K562 (cell line): ENCODE measurements around the gene ZNF593OS. TPM values are rescaled to one million over a fixed set of nuclear protein-coding genes. Genes with fewer than 3 reads are reported as not detected.
A peak's percentile ranks its signal among the peaks of the same experiment; 100 is the strongest.

ENCODE experiments used
- ASH1L ChIP-seq: fragments of 450-650 bp; IDR thresholded peaks from 2 replicates; pipeline ENCODE4 v1.6.1; 2018; ENCODE audit warnings: borderline replicate concordance, mild to moderate bottlenecking, low read depth; ENCODE audit not compliant: partially characterized antibody
- BCLAF1 ChIP-seq, 2 experiments: fragments of 450-650 bp in 1 of 2; IDR thresholded peaks; 2 replicates each; pipeline ENCODE4 v1.6.1; 2011 to 2017; ENCODE audit warnings: low read depth in 2 of 2, antibody characterized with exemption in 1 of 2, borderline replicate concordance in 1 of 2, low read length in 1 of 2, mild to moderate bottlenecking in 1 of 2, mixed read lengths in 1 of 2; ENCODE audit not compliant: control insufficient read depth in 1 of 2
- C11orf30 ChIP-seq: fragments of 450-650 bp; IDR thresholded peaks from 2 replicates; pipeline ENCODE4 v1.6.1; 2016; ENCODE audit warnings: low read depth, mild to moderate bottlenecking
- HDAC8 ChIP-seq: fragments of 450-650 bp; IDR thresholded peaks from 2 replicates; pipeline ENCODE4 v1.6.1; 2016; ENCODE audit warnings: mild to moderate bottlenecking, missing genetic modification characterization, moderate library complexity, missing compliant biosample characterization
- HIVEP1 ChIP-seq: fragments of 250-450 bp; sonication (Bioruptor Pico); IDR thresholded peaks from 2 replicates; pipeline ENCODE4 v1.4.0; 2020; ENCODE audit warnings: mild to moderate bottlenecking
- HNRNPL ChIP-seq: fragments of 200-400 bp; formaldehyde crosslinking; IDR thresholded peaks from 2 replicates; pipeline ENCODE4 v1.6.1; 2017; ENCODE audit warnings: low read depth, mild to moderate bottlenecking, low read length
- HNRNPUL1 ChIP-seq: fragments of 200-400 bp; formaldehyde crosslinking; IDR thresholded peaks from 2 replicates; pipeline ENCODE4 v1.6.1; 2017; ENCODE audit warnings: low read length
- KDM4B ChIP-seq, 2 experiments: fragments of 450-650 bp in 1 of 2; sonication (generic) in 1 of 2; IDR thresholded peaks; 2 replicates each; pipeline ENCODE4 v1.6.1; 2016 to 2017; ENCODE audit warnings: borderline replicate concordance in 2 of 2, antibody characterized with exemption in 1 of 2, low read depth in 1 of 2, mild to moderate bottlenecking in 1 of 2
- KLF10 ChIP-seq: fragments of 250-450 bp; sonication (Bioruptor Pico); IDR thresholded peaks from 2 replicates; pipeline ENCODE4 v1.6.1; 2021; ENCODE audit warnings: matching md5 sums
- MTF1 ChIP-seq: fragments of 250-450 bp; sonication (Bioruptor Pico); IDR thresholded peaks from 2 replicates; pipeline ENCODE4 v1.9.0; 2021; ENCODE audit warnings: moderate library complexity, mild to moderate bottlenecking, inconsistent platforms, borderline replicate concordance
- NFATC3 ChIP-seq: fragments of 450-650 bp; IDR thresholded peaks from 2 replicates; pipeline ENCODE4 v1.6.1; 2017; ENCODE audit warnings: mild to moderate bottlenecking
- RCOR1 ChIP-seq, 2 experiments: IDR thresholded peaks; 2 replicates each; pipeline ENCODE4 v1.6.1; 2012; ENCODE audit warnings: low read depth in 2 of 2, low read length in 2 of 2, borderline replicate concordance in 1 of 2, improper control_type of control experiment in 1 of 2
- SMARCB1 ChIP-seq: IDR thresholded peaks from 2 replicates; pipeline ENCODE4 v1.6.1; 2011; ENCODE audit warnings: improper control_type of control experiment, low read depth; ENCODE audit not compliant: insufficient read length
- SREBF1 ChIP-seq: fragments of 150-350 bp; IDR thresholded peaks from 2 replicates; pipeline ENCODE4 v1.6.1; 2014; ENCODE audit warnings: antibody characterized with exemption, low read depth, low read length, borderline replicate concordance
- SRF ChIP-seq, 2 experiments: fragments of 250-450, 450-650 bp in 1 of 2; sonication (Bioruptor Pico) in 1 of 2; sonication (generic) in 1 of 2; formaldehyde crosslinking; IDR thresholded peaks; 2 replicates each; pipeline versions ENCODE4 v1.5.0 to v1.5.1; 2020 to 2022; ENCODE audit warnings: mild to moderate bottlenecking in 1 of 2, missing genetic modification reagents in 1 of 2
- SRSF9 ChIP-seq: fragments of 200-400 bp; formaldehyde crosslinking; IDR thresholded peaks from 2 replicates; pipeline ENCODE4 v1.6.1; 2017; ENCODE audit warnings: low read depth, low read length, borderline replicate concordance
- TAF15 ChIP-seq: fragments of 200-400 bp; formaldehyde crosslinking; IDR thresholded peaks from 2 replicates; pipeline ENCODE4 v1.6.1; 2017; ENCODE audit warnings: mild to moderate bottlenecking, low read depth, low read length, moderate library complexity
- USF1 ChIP-seq: sonication (generic); formaldehyde crosslinking; IDR thresholded peaks from 2 replicates; pipeline ENCODE4 v1.9.0; 2022; ENCODE audit warnings: mild to moderate bottlenecking, missing genetic modification reagents
- ZBTB33 ChIP-seq: sonication (generic); formaldehyde crosslinking; IDR thresholded peaks from 2 replicates; pipeline ENCODE4 v1.8.1; 2023; ENCODE audit warnings: mild to moderate bottlenecking, missing genetic modification reagents
- ZNF445 ChIP-seq: fragments of 250-450 bp; sonication (Bioruptor Pico); IDR thresholded peaks from 2 replicates; pipeline ENCODE4 v1.4.0; 2020; ENCODE audit warnings: low read depth, mild to moderate bottlenecking, moderate library complexity
- polyA plus RNA-seq, 8 experiments: library from polyadenylated mRNA; depleted of rRNA in 4 of 8; stranded (reverse) in 5 of 8; unstranded in 3 of 8; fragments of >200 nt; fragmentation: Nextera tagmentation in 2 of 8; fragmentation: Illumina TruSeq in 1 of 8; extraction: Ambion mirVana in 2 of 8; extraction: Trizol in 1 of 8; gene quantifications; 2 replicates each; pipeline versions ENCODE4 v1.2.1 to v1.2.3, GENCODE V29; 2011 to 2014; ENCODE audit warnings: inconsistent platforms in 1 of 8, missing spikeins in 1 of 8
- total RNA-seq, 7 experiments: library from RNA; depleted of rRNA in 6 of 7; stranded (reverse); fragments of >200 nt in 6 of 7; fragmentation: Illumina TruSeq in 2 of 7; extraction: Trizol in 2 of 7; gene quantifications; 2 replicates each; pipeline versions ENCODE4 v1.2.1 to v1.2.3, GENCODE V29; 2011 to 2021; ENCODE audit warnings: low replicate concordance in 1 of 7

ZNF593OS gene
- total and polyA plus RNA-seq, 9 of the 15 experiments (the other 6 are each of a cell fraction or from before 2014, with no cell fraction given), result 0.24 to 0.27 TPM; not detected in 7

GRCh38 chr1:26122988-26123973 is 48.4 kb downstream of the ZNF593OS start (continued):
- TF ChIP-seq BCLAF1 (IDR thresholded peaks at IDR 0.05; ENCODE audit: borderline replicate concordance in 1 of 2, control insufficient read depth in 1 of 2, low read depth in 2 of 2, low read length in 1 of 2) (no peak), SRF (CRISPR knock-in tag; IDR thresholded peaks at IDR 0.05) (peak in 1 of 2 experiments; percentile 94; a peak in 2 of 4 replicates), C11orf30 (peak; percentile 73), HIVEP1 (CRISPR knock-in tag) (no peak), ASH1L (no peak), TAF15 (no peak), HNRNPL (no peak), SREBF1 (no peak), HDAC8 (no peak), ZBTB33 (CRISPR knock-in tag) (no peak), KDM4B (IDR thresholded peaks at IDR 0.05; ENCODE audit: borderline replicate concordance in 2 of 2, low read depth in 1 of 2) (no peak), HNRNPUL1 (no peak), SMARCB1 (peak; percentile 85), ZNF445 (CRISPR knock-in tag) (no peak), NFATC3 (no peak), KLF10 (CRISPR knock-in tag) (no peak), RCOR1 (IDR thresholded peaks at IDR 0.05; ENCODE audit: borderline replicate concordance in 1 of 2, low read depth in 2 of 2, low read length in 2 of 2) (peak in 1 of 2 experiments; percentile 86; a peak in 2 of 4 replicates), SRSF9 (no peak), MTF1 (no peak), USF1 (CRISPR knock-in tag) (no peak)
